Fibroblast of lung (primary cell): ENCODE results near the gene NUMBL. TPM values are rescaled to one million over a fixed set of nuclear protein-coding genes. Genes with fewer than 3 reads are reported as not detected.
A peak's percentile ranks its signal among the peaks of the same experiment; 100 is the strongest.

Experiments
- DNase-seq, 2 donors: peaks; one replicate each; pipeline versions ENCODE4 v3.0.0 to v3.0.0-alpha.2; 2010; ENCODE audit warnings: low read depth in 2 of 2
- H2AFZ ChIP-seq: 2 replicates; pipeline ENCODE4 v1.5.1; 2012; ENCODE audit warnings: low read length, control low read depth, inconsistent platforms
- H3K27ac ChIP-seq: 2 replicates; pipeline ENCODE4 v1.5.1; 2011; ENCODE audit warnings: low read length, control low read depth; ENCODE audit not compliant: insufficient read depth
- H3K27me3 ChIP-seq: 2 replicates; pipeline ENCODE4 v1.5.1; 2011; ENCODE audit warnings: mild to moderate bottlenecking, low read length; ENCODE audit not compliant: control insufficient read depth, insufficient read depth
- H3K36me3 ChIP-seq: 2 replicates; pipeline ENCODE4 v1.5.1; 2011; ENCODE audit warnings: low read length; ENCODE audit not compliant: control insufficient read depth, insufficient read depth
- H3K4me1 ChIP-seq: 2 replicates; pipeline ENCODE4 v1.5.1; 2011; ENCODE audit warnings: low read length; ENCODE audit not compliant: control insufficient read depth, insufficient read depth; ENCODE audit errors: extremely low read depth
- H3K4me2 ChIP-seq: 2 replicates; pipeline ENCODE4 v1.5.1; 2011; ENCODE audit warnings: low read length, control low read depth; ENCODE audit not compliant: insufficient read depth; ENCODE audit errors: extremely low read depth
- H3K4me3 ChIP-seq, 4 experiments: fragments of 200-600 bp in 1 of 4; sonication (generic) in 1 of 4; replicated peaks in 1 of 4; 2 replicates each; pipeline ENCODE4 v1.5.1; 2011 to 2016; ENCODE audit warnings: low read length in 4 of 4, low read depth in 3 of 4, mild to moderate bottlenecking in 3 of 4, control low read depth in 2 of 4, inconsistent platforms in 1 of 4, mixed read lengths in 1 of 4; ENCODE audit not compliant: insufficient read depth in 1 of 4; ENCODE audit errors: control extremely low read depth in 1 of 4
- H3K79me2 ChIP-seq: 2 replicates; pipeline ENCODE4 v1.5.1; 2012; ENCODE audit warnings: mild to moderate bottlenecking, low read length, inconsistent platforms; ENCODE audit not compliant: control insufficient read depth, insufficient read depth
- H3K9ac ChIP-seq: 2 replicates; pipeline ENCODE4 v1.5.1; 2011; ENCODE audit warnings: mild to moderate bottlenecking, low read length, control low read depth; ENCODE audit not compliant: insufficient read depth
- H3K9me3 ChIP-seq: 2 replicates; pipeline ENCODE4 v1.5.1; 2012; ENCODE audit warnings: low read depth, low read length; ENCODE audit not compliant: control insufficient read depth, insufficient read depth
- H4K20me1 ChIP-seq: 2 replicates; pipeline ENCODE4 v1.5.1; 2011; ENCODE audit warnings: low read length; ENCODE audit not compliant: control insufficient read depth, insufficient read depth; ENCODE audit errors: extremely low read depth
- CTCF ChIP-seq, 2 donors: IDR thresholded peaks in 1 of 2; conservative IDR thresholded peaks in 1 of 2; 1 replicate in 1 of 2; 2 replicates in 1 of 2; pipeline ENCODE4 v1.5.1; 2011 to 2012; ENCODE audit warnings: low read length in 2 of 2, control low read depth in 1 of 2, inconsistent platforms in 1 of 2, low read depth in 1 of 2, mild to moderate bottlenecking in 1 of 2
- EZH2 ChIP-seq: IDR thresholded peaks from 2 replicates; pipeline ENCODE4 v1.5.1; 2012; ENCODE audit warnings: low read length, control low read depth, mild to moderate bottlenecking; ENCODE audit errors: missing control alignments
- polyA plus RNA-seq, 2 donors: library from polyadenylated mRNA; depleted of rRNA in 1 of 2; stranded (reverse) in 1 of 2; unstranded in 1 of 2; fragments of >200 nt; gene quantifications; 2 replicates each; pipeline ENCODE4 v1.2.1, GENCODE V29; 2011 to 2012; ENCODE audit warnings: missing spikeins in 1 of 2
- total RNA-seq: library from RNA; depleted of rRNA; stranded (reverse); fragments of >200 nt; gene quantifications from 2 replicates; pipeline ENCODE4 v1.2.1, GENCODE V29; 2014

Gene NUMBL
- total and polyA plus RNA-seq, 2 donors (not counting 1 experiment from before 2014, with no cell fraction given) = 28.2 to 33.4 TPM

DNA sequence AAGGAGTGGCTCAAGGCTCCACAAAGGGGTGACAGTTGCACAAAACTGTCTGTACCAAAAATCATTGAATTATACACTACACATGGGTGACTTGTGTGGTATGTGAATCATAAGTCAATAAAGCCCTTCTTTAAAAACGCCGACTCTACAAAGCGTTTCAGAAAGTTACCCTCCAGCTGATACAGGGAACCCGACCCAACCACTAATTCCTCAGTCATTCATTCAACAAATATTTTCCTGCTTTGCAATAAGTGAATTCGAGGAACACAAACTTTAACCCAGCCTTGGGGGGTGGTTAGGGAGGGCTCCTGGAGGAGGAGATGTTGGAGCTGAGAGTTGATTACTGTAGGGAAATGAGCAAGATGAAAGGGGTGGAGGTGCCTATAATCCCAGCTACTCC, 57.2 kb downstream of the NUMBL start:
- Histone ChIP-seq H3K79me2 (no peaks in the 10 kb centered on the region), H4K20me1 (no peaks in the 10 kb centered on the region), H3K27ac (no peak overlapping the region), H3K4me3 (no peak overlapping the region), H3K4me2 (no peak overlapping the region), H2AFZ (no peak overlapping the region), H3K4me1 (peaks cover 3% of the 10 kb centered on the region), H3K27me3 (peaks cover 3% of the 10 kb centered on the region), H3K36me3 (no peaks in the 10 kb centered on the region), H3K9me3 (no peaks in the 10 kb centered on the region), H3K9ac (no peak overlapping the region)
- DNase-seq = peak; percentile 48 to 84
- TF ChIP-seq EZH2 = no peak
- TF ChIP-seq CTCF (conservative IDR thresholded peaks at IDR 0.05 in 1 of 2, IDR thresholded peaks at IDR 0.05 in 1 of 2; ENCODE audit: low read depth in 1 of 2, low read length in 2 of 2) = no peak

GRCh38 chr19:40632311-40633036, 58.0 kb downstream of the NUMBL start:
- no peak overlapping the region for H3K9ac ChIP-seq
- peaks cover 3% of the 10 kb centered on the region for H3K4me1 ChIP-seq
- H2AFZ ChIP-seq = no peak overlapping the region
- H3K79me2 ChIP-seq = no peaks in the 10 kb centered on the region
- no peak overlapping the region for H3K4me2 ChIP-seq
- no peak for TF ChIP-seq CTCF (conservative IDR thresholded peaks at IDR 0.05 in 1 of 2, IDR thresholded peaks at IDR 0.05 in 1 of 2; ENCODE audit: low read depth in 1 of 2, low read length in 2 of 2)
- no peak for TF ChIP-seq EZH2
- H3K4me3 ChIP-seq = no peak overlapping the region
- H3K36me3 ChIP-seq = no peaks in the 10 kb centered on the region
- no peak overlapping the region for H3K27ac ChIP-seq
- H3K9me3 ChIP-seq = no peaks in the 10 kb centered on the region
- no peak for DNase-seq
- peaks cover 3% of the 10 kb centered on the region for H3K27me3 ChIP-seq
- H4K20me1 ChIP-seq = no peaks in the 10 kb centered on the region

DNA sequence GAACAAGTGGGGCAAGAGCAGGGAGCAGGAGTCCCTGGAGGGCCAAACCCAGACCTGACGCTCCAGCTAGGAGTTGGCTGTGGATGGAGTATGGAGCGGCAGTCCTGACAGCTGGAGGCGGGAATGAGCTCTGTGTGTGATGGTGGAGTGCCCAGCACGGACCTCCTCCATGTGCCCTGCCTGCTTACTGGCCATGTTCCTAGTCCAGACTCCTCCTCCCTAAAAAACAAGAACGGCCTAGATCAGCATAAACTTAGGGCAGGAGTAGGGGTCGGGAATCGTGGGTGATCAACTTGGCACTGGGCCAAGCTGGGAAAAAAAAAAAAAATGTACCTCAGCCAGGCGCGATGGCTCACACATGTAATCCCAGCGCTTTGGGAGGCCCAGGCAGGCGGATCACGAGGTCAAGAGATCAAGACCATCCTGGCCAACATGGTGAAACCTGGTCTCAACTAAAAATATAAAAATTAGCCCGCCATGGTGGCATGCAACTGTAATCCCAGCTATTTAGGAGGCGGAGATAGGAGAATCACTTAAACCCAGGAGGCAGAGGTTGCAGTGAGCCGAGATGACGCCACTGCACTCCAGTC, 59.8 kb downstream of the NUMBL start:
- no peak for TF ChIP-seq EZH2
- no peak for TF ChIP-seq CTCF (conservative IDR thresholded peaks at IDR 0.05 in 1 of 2, IDR thresholded peaks at IDR 0.05 in 1 of 2; ENCODE audit: low read depth in 1 of 2, low read length in 2 of 2)
- no peak overlapping the region for H3K27ac ChIP-seq
- no peak overlapping the region for H3K9ac ChIP-seq
- peaks cover 3% of the 10 kb centered on the region for H3K4me1 ChIP-seq
- H2AFZ ChIP-seq = no peak overlapping the region
- no peaks in the 10 kb centered on the region for H4K20me1 ChIP-seq
- H3K27me3 ChIP-seq = no peaks in the 10 kb centered on the region
- H3K4me3 ChIP-seq = no peak overlapping the region
- peaks cover 2% of the 10 kb centered on the region for H3K36me3 ChIP-seq
- no peak overlapping the region for H3K4me2 ChIP-seq
- H3K9me3 ChIP-seq = no peaks in the 10 kb centered on the region
- H3K79me2 ChIP-seq = no peaks in the 10 kb centered on the region
- DNase-seq = no peak
